ENCODE measurements around the gene DNAJC28. TPM values are rescaled to one million over a fixed set of nuclear protein-coding genes. Genes with fewer than 3 reads are reported as not detected.

Gene DNAJC28
- total RNA-seq, 1 experiment from 2014 or later = 3.4 TPM

GRCh38 chr21:33452362-33452761, 39.2 kb downstream of the DNAJC28 start:
- Histone ChIP-seq H3K4me2 (ENCODE audit: insufficient read depth, insufficient read length, low read length) (no peak overlapping the region), H3K4ac (ENCODE audit: low read depth, low read length) (no peak overlapping the region), H4K8ac (replicated peaks; ENCODE audit: insufficient read length, low read depth, low read length) (no peak overlapping the region), H2BK12ac (ENCODE audit: insufficient read length, low read depth, low read length) (no peak overlapping the region), H2BK15ac (ENCODE audit: low read depth, low read length) (no peak overlapping the region), H2BK120ac (ENCODE audit: low read depth, low read length, poor library complexity, severe bottlenecking) (no peak overlapping the region), H3K27ac (ENCODE audit: insufficient read length, low read depth, low read length) (no peak overlapping the region), H3K79me1 (ENCODE audit: insufficient read depth, low read depth, low read length, poor library complexity, severe bottlenecking) (no peaks in the 10 kb centered on the region), H4K20me1 (ENCODE audit: control insufficient read depth, insufficient read depth, insufficient read length) (no peaks in the 10 kb centered on the region), H4K91ac (ENCODE audit: insufficient read length, low read depth, low read length) (no peak overlapping the region), H3K18ac (ENCODE audit: insufficient read length, low read depth, low read length) (no peak overlapping the region), H4K5ac (ENCODE audit: insufficient read length, low read depth, low read length) (no peak overlapping the region), H3T11ph (ENCODE audit: low read length) (no peak overlapping the region), H2BK20ac (ENCODE audit: low read depth, low read length, poor library complexity, severe bottlenecking) (no peak overlapping the region), H2BK5ac (ENCODE audit: insufficient read length, low read length) (no peak overlapping the region), H2AFZ (ENCODE audit: low read length) (no peak overlapping the region), H2AK5ac (ENCODE audit: insufficient read length, low read length) (no peak overlapping the region), H3K9me3 (ENCODE audit: control insufficient read depth, low read depth, low read length) (no peaks in the 10 kb centered on the region), H3K9ac (ENCODE audit: extremely low read depth, insufficient read length, low read length) (no peak overlapping the region), H3K14ac (ENCODE audit: insufficient read depth, low read length) (no peak overlapping the region), H3K23ac (ENCODE audit: insufficient read length, low read depth, low read length) (no peak overlapping the region), H3K79me2 (ENCODE audit: insufficient read depth, low read length) (no peaks in the 10 kb centered on the region), H3K56ac (ENCODE audit: insufficient read length, low read depth, low read length) (no peak overlapping the region), H3K4me1 (ENCODE audit: insufficient read depth, low read length) (no peaks in the 10 kb centered on the region), H3K27me3 (ENCODE audit: insufficient read depth, low read length) (no peaks in the 10 kb centered on the region), H3K23me2 (ENCODE audit: insufficient read length, low read depth, low read length, poor library complexity, severe bottlenecking) (no peaks in the 10 kb centered on the region)
- Mint-ChIP-seq H3K27ac (peak overlapping the region in 2 of 3 experiments; percentile 9 to 24; a peak in 4 of 7 replicates), H3K9me3 (no peaks in the 10 kb centered on the region), H3K4me1 (no peaks in the 10 kb centered on the region), H3K36me3 (ENCODE audit: insufficient read depth in 1 of 3, low read depth in 3 of 3) (peaks cover 5 to 11% (median 9%) of the 10 kb centered on the region in 3 experiments; a peak in 3 of 7 replicates), H3K27me3 (ENCODE audit: low read depth) (no peaks in the 10 kb centered on the region), H3K4me3 (no peak overlapping the region)
- DNase-seq = no peak
- TF ChIP-seq CTCF (conservative IDR thresholded peaks at IDR 0.05) = no peak
- no CpG with 5 or more reads among the region's 3 CpGs for WGBS (ENCODE audit: extremely low coverage, insufficient read length, low lambda C conversion rate)
